Mesenchymal stem cell (in vitro differentiated cells and primary cell): ENCODE measurements around the gene CCDC24.

Experiments
- DNase-seq: peaks from one replicate; pipeline ENCODE4 v3.0.0-alpha.2; 2013
- H2AFZ ChIP-seq: one replicate; pipeline ENCODE4 v1.6.1; 2013; ENCODE audit warnings: low read depth, mild to moderate bottlenecking, control low read depth, inconsistent platforms, low read length, moderate library complexity
- H2AK5ac ChIP-seq: 2 replicates; pipeline ENCODE4 v1.6.1; 2013; ENCODE audit warnings: low read length, moderate library complexity, mild to moderate bottlenecking, inconsistent platforms; ENCODE audit not compliant: severe bottlenecking
- H2BK120ac ChIP-seq: one replicate; pipeline ENCODE4 v1.6.1; 2013; ENCODE audit warnings: low read depth, mild to moderate bottlenecking, inconsistent platforms, low read length, moderate library complexity
- H2BK12ac ChIP-seq, 2 experiments: one replicate each; pipeline ENCODE4 v1.6.1; 2013; ENCODE audit warnings: inconsistent platforms in 2 of 2, low read length in 2 of 2, mild to moderate bottlenecking in 2 of 2, moderate library complexity in 2 of 2, control low read depth in 1 of 2
- H2BK15ac ChIP-seq: one replicate; pipeline ENCODE4 v1.6.1; 2013; ENCODE audit warnings: mild to moderate bottlenecking, low read depth, inconsistent platforms; ENCODE audit not compliant: poor library complexity, severe bottlenecking
- H2BK5ac ChIP-seq: 2 replicates; pipeline ENCODE4 v1.6.1; 2013; ENCODE audit warnings: low read depth, mild to moderate bottlenecking, low read length, control low read depth, inconsistent platforms; ENCODE audit not compliant: poor library complexity, severe bottlenecking
- H3K14ac ChIP-seq, 2 experiments: one replicate each; pipeline ENCODE4 v1.6.1; 2013; ENCODE audit warnings: inconsistent platforms in 2 of 2, low read length in 2 of 2, control low read depth in 1 of 2, mild to moderate bottlenecking in 1 of 2, moderate library complexity in 1 of 2
- H3K18ac ChIP-seq, 2 experiments: one replicate each; pipeline ENCODE4 v1.6.1; 2013; ENCODE audit warnings: inconsistent platforms in 2 of 2, low read length in 2 of 2, control low read depth in 1 of 2, low read depth in 1 of 2, mild to moderate bottlenecking in 1 of 2
- H3K23ac ChIP-seq, 2 experiments: one replicate each; pipeline ENCODE4 v1.6.1; 2013; ENCODE audit warnings: inconsistent platforms in 2 of 2, low read length in 2 of 2, mild to moderate bottlenecking in 2 of 2, moderate library complexity in 2 of 2, control low read depth in 1 of 2
- H3K27ac ChIP-seq: 2 replicates; pipeline ENCODE4 v1.5.1; 2013; ENCODE audit warnings: mild to moderate bottlenecking, moderate library complexity, low read length, control low read depth, inconsistent platforms; ENCODE audit not compliant: poor library complexity, severe bottlenecking
- H3K27me3 ChIP-seq, 2 experiments: 2 replicates each; pipeline versions ENCODE4 v1.6.1 to v1.7.0; 2013; ENCODE audit warnings: low read length in 2 of 2, mild to moderate bottlenecking in 2 of 2, moderate library complexity in 2 of 2, control low read depth in 1 of 2, inconsistent platforms in 1 of 2; ENCODE audit not compliant: control insufficient read depth in 1 of 2, insufficient read depth in 1 of 2
- H3K36me3 ChIP-seq, 2 experiments: 2 replicates each; pipeline versions ENCODE4 v1.6.1 to v1.7.0; 2013; ENCODE audit warnings: low read length in 2 of 2, control low read depth in 1 of 2, inconsistent platforms in 1 of 2, low read depth in 1 of 2, mild to moderate bottlenecking in 1 of 2; ENCODE audit not compliant: insufficient read depth in 2 of 2, control insufficient read depth in 1 of 2
- H3K4ac ChIP-seq, 2 experiments: one replicate each; pipeline ENCODE4 v1.6.1; 2013; ENCODE audit warnings: inconsistent platforms in 2 of 2, low read length in 2 of 2, mild to moderate bottlenecking in 2 of 2, moderate library complexity in 2 of 2, control low read depth in 1 of 2, low read depth in 1 of 2
- H3K4me1 ChIP-seq: 2 replicates; pipeline ENCODE4 v1.6.1; 2013; ENCODE audit warnings: low read depth, low read length, control low read depth; ENCODE audit not compliant: control insufficient read depth, insufficient read depth
- H3K4me2 ChIP-seq: 2 replicates; pipeline ENCODE4 v1.6.1; 2013; ENCODE audit warnings: low read length, mild to moderate bottlenecking, inconsistent platforms; ENCODE audit not compliant: poor library complexity, severe bottlenecking
- H3K4me3 ChIP-seq, 2 experiments: 2 replicates each; pipeline versions ENCODE4 v1.5.1 to v1.7.0; 2013; ENCODE audit warnings: low read length in 2 of 2, mild to moderate bottlenecking in 2 of 2, control low read depth in 1 of 2, low read depth in 1 of 2; ENCODE audit not compliant: insufficient read depth in 1 of 2
- H3K79me1 ChIP-seq: replicated peaks from 2 replicates; pipeline ENCODE4 v1.6.1; 2013; ENCODE audit warnings: mild to moderate bottlenecking, control low read depth, low read length, inconsistent platforms; ENCODE audit not compliant: poor library complexity, severe bottlenecking
- H3K9ac ChIP-seq: 2 replicates; pipeline ENCODE4 v1.7.0; 2013; ENCODE audit warnings: mild to moderate bottlenecking, low read length, moderate library complexity
- H3K9me3 ChIP-seq: 2 replicates; pipeline ENCODE4 v1.7.0; 2013; ENCODE audit warnings: mild to moderate bottlenecking, low read length; ENCODE audit not compliant: control insufficient read depth
- H4K8ac ChIP-seq: one replicate; pipeline ENCODE4 v1.6.1; 2013; ENCODE audit warnings: inconsistent platforms, mild to moderate bottlenecking, low read length, moderate library complexity
- H4K91ac ChIP-seq: one replicate; pipeline ENCODE4 v1.6.1; 2013; ENCODE audit warnings: mild to moderate bottlenecking, low read length, inconsistent platforms
- WGBS: methylation state at CpG from one replicate; pipeline ENCODE4 v1.1.7; 2013; ENCODE audit warnings: mixed read lengths; 5-methylcytosine and 5-hydroxymethylcytosine counted together

Gene CCDC24

GRCh38 chr1:44015206-44015605 is 23.8 kb downstream of the CCDC24 start:
- Histone ChIP-seq H4K8ac (no peak overlapping the region), H2BK120ac (no peak overlapping the region), H2BK15ac (no peak overlapping the region), H3K4ac (no peak overlapping the region), H2BK12ac (no peak overlapping the region), H3K14ac (no peak overlapping the region), H3K18ac (no peak overlapping the region), H3K4me3 (no peak overlapping the region), H4K91ac (no peak overlapping the region), H3K9ac (no peak overlapping the region), H3K4me1 (no peaks in the 10 kb centered on the region), H3K27ac (no peak overlapping the region), H2AK5ac (no peak overlapping the region), H2BK5ac (no peak overlapping the region), H3K23ac (no peak overlapping the region), H3K79me1 (no peaks in the 10 kb centered on the region), H3K27me3 (peaks cover 0 to 4% of the 10 kb centered on the region in 2 experiments), H3K9me3 (no peaks in the 10 kb centered on the region), H3K4me2 (no peak overlapping the region), H2AFZ (no peak overlapping the region), H3K36me3 (peaks cover 0 to 35% of the 10 kb centered on the region in 2 experiments)
- no peak for DNase-seq
- 81% methylated on average over 3 of the region's 3 CpGs for WGBS

- peaks cover 0 to 43% of the 10 kb centered on the region in 2 experiments for H3K36me3 ChIP-seq
- H2AFZ ChIP-seq: no peak overlapping the region
- H4K91ac ChIP-seq: no peak overlapping the region
- no peaks in the 10 kb centered on the region for H3K79me1 ChIP-seq
- no peak overlapping the region for H2AK5ac ChIP-seq
- no peak overlapping the region for H2BK12ac ChIP-seq
- peak overlapping the region in 1 of 2 experiments; percentile 3 for H3K4ac ChIP-seq
- no peak overlapping the region for H2BK15ac ChIP-seq
- no peak overlapping the region for H3K4me3 ChIP-seq
- 91% methylated on average over 20 of the region's 20 CpGs for WGBS
- H3K4me1 ChIP-seq: peaks cover 1% of the 10 kb centered on the region
- no peak overlapping the region for H2BK5ac ChIP-seq
- H3K27me3 ChIP-seq: peaks cover 0 to 4% of the 10 kb centered on the region in 2 experiments
- no peak overlapping the region for H2BK120ac ChIP-seq
- H3K4me2 ChIP-seq: no peak overlapping the region
- H3K27ac ChIP-seq: no peak overlapping the region
- H3K23ac ChIP-seq: no peak overlapping the region
- H3K14ac ChIP-seq: no peak overlapping the region
- no peak overlapping the region for H4K8ac ChIP-seq
- no peaks in the 10 kb centered on the region for H3K9me3 ChIP-seq
- no peak for DNase-seq
- no peak overlapping the region for H3K9ac ChIP-seq
- H3K18ac ChIP-seq: no peak overlapping the region
These were observed 24.9 kb downstream of the CCDC24 start for GRCh38 chr1:44016041-44016889.

- Histone ChIP-seq H3K4me3 (no peak overlapping the region), H3K27me3 (peaks cover 0 to 4% of the 10 kb centered on the region in 2 experiments), H2AFZ (no peak overlapping the region), H2BK120ac (no peak overlapping the region), H3K9me3 (no peaks in the 10 kb centered on the region), H4K8ac (no peak overlapping the region), H3K14ac (no peak overlapping the region), H2AK5ac (no peak overlapping the region), H2BK12ac (no peak overlapping the region), H2BK5ac (no peak overlapping the region), H3K4me1 (peaks cover 1% of the 10 kb centered on the region), H3K4ac (no peak overlapping the region), H3K79me1 (no peaks in the 10 kb centered on the region), H3K4me2 (no peak overlapping the region), H3K23ac (peak overlapping the region in 1 of 2 experiments; percentile 9), H3K18ac (no peak overlapping the region), H3K9ac (no peak overlapping the region), H3K36me3 (peaks cover 0 to 50% of the 10 kb centered on the region in 2 experiments), H4K91ac (peak overlapping the region; percentile 18), H3K27ac (no peak overlapping the region), H2BK15ac (peak overlapping the region; percentile 23)
- DNase-seq: no peak
- WGBS: 95% methylated on average over 14 of the region's 20 CpGs
These were observed 25.5 kb downstream of the CCDC24 start for GRCh38 chr1:44016890-44017400.

GRCh38 chr1:44019466-44019948 is 28.1 kb downstream of the CCDC24 start:
- no peak overlapping the region for H2BK12ac ChIP-seq
- peaks cover 1% of the 10 kb centered on the region for H3K4me1 ChIP-seq
- no peak overlapping the region for H2AK5ac ChIP-seq
- no peak overlapping the region for H4K8ac ChIP-seq
- H3K18ac ChIP-seq: no peak overlapping the region
- H2BK120ac ChIP-seq: no peak overlapping the region
- H3K23ac ChIP-seq: no peak overlapping the region
- H3K36me3 ChIP-seq: peaks cover 0 to 65% of the 10 kb centered on the region in 2 experiments
- no peak overlapping the region for H2BK5ac ChIP-seq
- H3K27ac ChIP-seq: no peak overlapping the region
- no peak for DNase-seq
- H3K27me3 ChIP-seq: peaks cover 0 to 4% of the 10 kb centered on the region in 2 experiments
- no peaks in the 10 kb centered on the region for H3K79me1 ChIP-seq
- H3K9me3 ChIP-seq: no peaks in the 10 kb centered on the region
- no peak overlapping the region for H2BK15ac ChIP-seq
- no peak overlapping the region for H3K4me3 ChIP-seq
- WGBS: 92% methylated on average over 13 of the region's 13 CpGs
- H4K91ac ChIP-seq: peak overlapping the region; percentile 43
- H3K4ac ChIP-seq: no peak overlapping the region
- no peak overlapping the region for H3K9ac ChIP-seq
- H3K4me2 ChIP-seq: no peak overlapping the region
- H2AFZ ChIP-seq: no peak overlapping the region
- H3K14ac ChIP-seq: no peak overlapping the region
